ENCODE measurements around the gene HNRNPCL4. TPM values are rescaled to one million over a fixed set of nuclear protein-coding genes. Genes with fewer than 3 reads are reported as not detected.

Gene HNRNPCL4
- total RNA-seq, result not detected in 2 replicates

DNA sequence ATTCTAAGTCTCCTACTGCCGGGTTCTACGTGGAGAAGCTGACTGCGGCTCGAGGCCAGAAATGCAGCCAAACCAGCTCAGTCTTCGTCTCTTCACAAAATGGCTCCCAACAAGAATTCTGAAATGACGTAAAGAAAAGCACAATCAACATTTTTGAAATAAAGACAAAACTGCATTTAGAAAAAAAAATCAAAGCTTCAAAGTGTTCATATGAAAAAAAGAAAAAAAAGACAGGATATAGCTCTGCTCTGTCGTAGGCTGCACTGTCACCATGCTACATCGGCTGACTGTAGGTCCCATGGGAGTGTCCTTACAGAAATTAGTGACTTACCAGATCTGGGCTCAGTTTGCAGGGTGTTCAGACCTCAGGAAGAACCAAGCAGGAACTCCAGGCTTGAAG, at the start of gene HNRNPCL4:
TSS of gene HNRNPCL4 (minus strand) at position 101 of the 400 bp plus-strand sequence. CDS start 164 bp downstream, outside the sequence.

DNA sequence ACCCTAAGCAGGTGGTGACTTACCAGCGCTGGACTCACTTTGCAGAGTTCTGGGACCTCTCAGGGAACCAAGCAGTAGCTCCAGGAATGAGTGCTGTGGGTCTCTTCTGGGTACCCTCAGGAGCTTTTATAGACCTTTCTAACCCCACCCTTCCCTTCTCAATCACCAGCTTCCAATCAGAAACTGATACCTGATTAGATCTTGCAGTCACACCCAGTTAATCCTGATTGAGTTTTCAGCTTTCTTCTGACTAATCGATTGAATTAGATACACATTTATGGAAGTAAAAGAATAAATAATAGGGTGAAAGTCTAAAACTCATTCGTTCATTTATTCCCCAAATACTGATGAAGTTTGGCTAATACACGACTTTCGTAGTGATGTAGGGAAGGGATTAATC, 35.9 kb upstream of the HNRNPCL4 start, which contains the start of gene PRAMEF13:
TSS of gene PRAMEF13 (minus strand) at position 101 of the 400 bp plus-strand sequence. CDS start 1,820 bp downstream, outside the sequence.

GRCh38 chr1:13171548-13171947, 6.1 kb upstream of the HNRNPCL4 start, which contains the start of gene PRAMEF9:
Gene PRAMEF9 (plus strand): TSS chr1:13171848. CDS start chr1:13175281, 3,433 bp downstream.

DNA sequence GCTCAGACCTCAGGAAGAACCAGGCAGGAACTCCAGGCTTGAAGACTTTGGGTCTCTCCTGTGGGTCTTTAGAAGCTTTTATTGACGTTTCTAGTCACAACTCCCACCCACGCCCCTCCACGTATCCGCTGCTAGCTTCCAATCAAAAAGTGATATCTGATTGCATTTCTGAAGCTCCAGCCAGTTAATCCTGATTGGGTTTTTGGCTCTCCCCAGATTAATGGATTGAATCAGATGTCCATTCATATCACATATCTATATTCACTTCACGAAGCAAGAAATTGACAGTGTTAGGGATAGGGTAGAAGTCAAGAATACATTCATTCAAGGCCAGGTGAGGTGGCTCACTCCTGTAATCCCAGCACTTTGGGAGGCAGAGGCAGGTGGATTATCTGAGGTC, 9.5 kb downstream of the HNRNPCL4 start, which contains the start of gene PRAMEF26:
TSS of gene PRAMEF26 (minus strand) at position 101 of the 400 bp plus-strand sequence. CDS start 2,914 bp downstream, outside the sequence.

GRCh38 chr1:13116754-13117153, 48.7 kb downstream of the HNRNPCL4 start, which contains the start of gene HNRNPCL2:
Gene HNRNPCL2 (minus strand): TSS chr1:13116854. CDS start chr1:13116400, 454 bp downstream.

Other genes starting within 250 kb of the HNRNPCL4 start
- not detected in 2 replicates for gene PRAMEF7, start 249.0 kb downstream of the HNRNPCL4 start, total RNA-seq
- gene PRAMEF6, start 218.1 kb downstream of the HNRNPCL4 start, total RNA-seq, result not detected in 2 replicates
- not detected in 2 replicates for gene PRAMEF27, start 109.1 kb downstream of the HNRNPCL4 start, total RNA-seq
- gene HNRNPCL3, start 104.9 kb downstream of the HNRNPCL4 start, total RNA-seq, result not detected in 2 replicates
- gene PRAMEF25, start 94.9 kb downstream of the HNRNPCL4 start, total RNA-seq, result not detected in 2 replicates
- not detected in 2 replicates for gene HNRNPCL2, start 48.8 kb downstream of the HNRNPCL4 start, total RNA-seq
- not detected in 2 replicates for gene PRAMEF26, start 9.6 kb downstream of the HNRNPCL4 start, total RNA-seq
- gene PRAMEF9, start 6.2 kb upstream of the HNRNPCL4 start, total RNA-seq, result not detected in 2 replicates
- gene PRAMEF13, start 35.8 kb upstream of the HNRNPCL4 start, total RNA-seq, result not detected in 2 replicates
- gene PRAMEF18, start 60.5 kb upstream of the HNRNPCL4 start, total RNA-seq, result not detected in 2 replicates
- gene PRAMEF5, start 88.6 kb upstream of the HNRNPCL4 start, total RNA-seq, result not detected in 2 replicates
- gene PRAMEF8, start 119.5 kb upstream of the HNRNPCL4 start, total RNA-seq, result not detected in 2 replicates
- not detected in 2 replicates for gene PRAMEF33, start 137.9 kb upstream of the HNRNPCL4 start, total RNA-seq
- not detected in 2 replicates for gene PRAMEF15, start 149.9 kb upstream of the HNRNPCL4 start, total RNA-seq
- not detected in 2 replicates for gene PRAMEF14, start 181.5 kb upstream of the HNRNPCL4 start, total RNA-seq
- not detected in 2 replicates for gene PRAMEF19, start 206.3 kb upstream of the HNRNPCL4 start, total RNA-seq
- gene PRAMEF17, start 224.0 kb upstream of the HNRNPCL4 start, total RNA-seq, result not detected in 2 replicates
- gene PRAMEF20, start 244.8 kb upstream of the HNRNPCL4 start, total RNA-seq, result not detected in 2 replicates

Measured in articular chondrocyte of knee joint (primary cell).